Measurements from ENCODE around the gene KDF1.
A peak's percentile ranks its signal among the peaks of the same experiment; 100 is the strongest.

KDF1 gene

GRCh38 chr1:26912147-26912490, 48.1 kb downstream of the KDF1 start:
- no peak for TF ChIP-seq CTCF (IDR thresholded peaks at IDR 0.05; ENCODE audit: insufficient read depth, low read length, missing control alignments)
- CTCF ChIA-PET: no interaction called here
- H3K4me3 ChIP-seq (ENCODE audit: low read depth, low read length): no peak overlapping the region
- no peak for DNase-seq (ENCODE audit: low read depth, low spot score)
- POLR2A ChIA-PET: no interaction called here

DNA sequence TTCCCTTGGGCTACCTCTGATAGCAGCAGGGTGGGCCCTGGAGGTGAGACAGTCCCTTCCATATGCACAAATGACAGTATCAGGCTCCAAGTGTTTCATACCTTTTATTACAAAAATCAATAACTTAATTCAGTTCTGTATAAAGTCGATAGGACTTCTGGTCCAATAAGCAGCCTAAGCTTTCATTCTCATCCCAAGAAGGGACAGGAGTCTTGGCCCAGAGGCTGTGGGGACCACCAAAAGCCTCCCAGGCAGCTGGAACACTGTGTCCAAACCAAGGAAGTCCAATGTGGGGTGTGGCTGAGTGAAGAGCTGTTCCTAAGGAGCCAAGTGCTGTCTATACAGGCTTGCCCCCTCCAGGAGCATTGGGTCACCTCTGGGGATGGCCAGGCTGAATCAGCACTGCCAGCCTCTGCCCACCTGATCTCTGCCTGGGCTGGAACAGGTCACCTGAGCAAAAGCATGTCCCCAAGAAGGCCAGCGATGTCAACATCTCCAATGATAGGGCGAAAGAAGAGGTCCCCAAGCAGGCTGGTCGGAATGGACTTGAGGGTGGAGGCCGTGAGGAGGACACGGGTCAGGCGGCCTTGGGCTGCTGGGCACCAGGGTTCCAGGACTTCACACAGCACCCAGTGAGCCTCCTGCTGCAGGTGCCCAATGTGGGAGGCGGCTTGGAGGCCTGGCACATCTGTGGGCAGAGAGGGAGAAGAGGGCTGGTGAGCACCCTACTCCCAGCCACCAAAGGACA, 48.7 kb downstream of the KDF1 start:
- DNase-seq (ENCODE audit: low read depth, low spot score): no peak
- H3K4me3 ChIP-seq (ENCODE audit: low read depth, low read length): no peak overlapping the region
- CTCF ChIA-PET: no interaction called here
- POLR2A ChIA-PET: no interaction called here
- TF ChIP-seq CTCF (IDR thresholded peaks at IDR 0.05; ENCODE audit: insufficient read depth, low read length, missing control alignments): no peak

DNA sequence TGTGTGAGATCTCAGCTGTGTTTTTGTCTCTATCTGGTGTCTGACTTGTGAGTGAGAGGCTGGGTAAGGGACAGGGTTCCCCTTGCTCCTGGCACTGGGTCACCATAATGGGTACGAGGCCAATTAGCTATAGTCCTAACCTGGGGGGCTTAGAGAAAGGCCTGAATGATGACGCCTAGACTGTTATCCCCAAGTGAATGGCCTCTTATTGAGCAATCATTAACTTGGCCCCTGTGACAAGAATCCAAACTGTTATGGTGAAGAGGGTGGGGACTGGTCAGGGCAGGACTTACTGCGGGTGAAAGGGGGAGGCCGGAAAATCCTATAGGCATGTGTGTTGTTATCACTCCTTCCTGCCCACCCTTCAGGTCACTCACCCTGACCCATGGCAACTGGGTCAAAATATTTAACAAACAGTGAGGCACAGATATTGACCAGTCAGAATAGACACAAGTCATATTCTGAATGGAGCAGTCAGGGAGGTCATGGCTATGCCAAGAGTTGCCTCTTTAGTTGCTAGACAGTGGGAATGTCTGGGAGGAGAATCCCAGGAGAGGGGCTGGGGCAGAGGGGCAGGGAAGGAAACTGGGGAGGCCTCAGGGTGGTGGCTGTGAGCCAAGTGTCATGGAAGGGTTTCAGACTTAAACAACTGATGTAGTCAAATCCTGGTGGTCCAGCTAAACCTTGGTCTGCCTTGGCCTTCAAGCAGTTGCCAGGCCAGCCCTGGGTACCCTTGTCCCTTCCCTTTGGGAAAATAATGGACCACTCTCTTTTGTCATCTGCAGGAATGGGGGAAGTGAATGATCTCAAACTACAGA, 49.7 kb downstream of the KDF1 start:
- TF ChIP-seq CTCF (IDR thresholded peaks at IDR 0.05; ENCODE audit: insufficient read depth, low read length, missing control alignments): no peak
- DNase-seq (ENCODE audit: low read depth, low spot score): no peak
- CTCF ChIA-PET: interaction anchor here (1.0 kb wide), 1 partner anchor 23 kb away, joined by 3 read pairs; no protein-coding TSS in a partner anchor
- no peak overlapping the region for H3K4me3 ChIP-seq (ENCODE audit: low read depth, low read length)
- POLR2A ChIA-PET: no interaction called here

GRCh38 chr1:26909951-26910342, 50.3 kb downstream of the KDF1 start:
- POLR2A ChIA-PET: no interaction called here
- TF ChIP-seq CTCF (IDR thresholded peaks at IDR 0.05; ENCODE audit: insufficient read depth, low read length, missing control alignments): no peak
- CTCF ChIA-PET: interaction anchor here (1.0 to 1.5 kb wide), 2 partner anchors 8 to 23 kb away, joined by 3 to 4 read pairs; no protein-coding TSS in a partner anchor
- DNase-seq (ENCODE audit: low read depth, low spot score): no peak
- H3K4me3 ChIP-seq (ENCODE audit: low read depth, low read length): no peak overlapping the region

- peak; percentile 21 for DNase-seq (ENCODE audit: low read depth, low spot score)
- POLR2A ChIA-PET: interaction anchor here (1.1 kb wide), 1 partner anchor 17 kb away, joined by 4 read pairs; no protein-coding TSS in a partner anchor
- CTCF ChIA-PET: no interaction called here
- TF ChIP-seq CTCF (IDR thresholded peaks at IDR 0.05; ENCODE audit: insufficient read depth, low read length, missing control alignments): no peak
- no peak overlapping the region for H3K4me3 ChIP-seq (ENCODE audit: low read depth, low read length)
Measured at GRCh38 chr1:26907071-26907917, 53.0 kb downstream of the KDF1 start.
